ENCODE data around the gene DDRGK1.
"Not testable (repeated sequence)": the region's sequence is repeated elsewhere in the genome, so short reads cannot be mapped to it uniquely, and the experiment has no call there.

The DDRGK1 gene

GRCh38 chr20:3163099-3164042 is 41.1 kb downstream of the DDRGK1 start:
- no peak for DNase-seq

GRCh38 chr20:3162080-3162611 is 42.3 kb downstream of the DDRGK1 start:
- DNase-seq = no peak

- no peak for DNase-seq
These were observed 43.0 kb downstream of the DDRGK1 start for GRCh38 chr20:3161316-3162079.

GRCh38 chr20:3160418-3160817 is 44.1 kb downstream of the DDRGK1 start:
- DNase-seq = no peak

- no peak for DNase-seq
These were observed 45.5 kb downstream of the DDRGK1 start for GRCh38 chr20:3158968-3159431.

GRCh38 chr20:3157817-3158216 is 46.7 kb downstream of the DDRGK1 start:
- DNase-seq = no peak

- no peak for DNase-seq
These were observed 47.5 kb downstream of the DDRGK1 start for GRCh38 chr20:3156811-3157619.

- DNase-seq = not testable (repeated sequence)
These were observed 52.3 kb downstream of the DDRGK1 start for GRCh38 chr20:3152057-3152644.

- no peak for DNase-seq
These were observed 53.6 kb downstream of the DDRGK1 start for GRCh38 chr20:3150908-3151307.

- no peak for DNase-seq
These were observed 57.6 kb downstream of the DDRGK1 start for GRCh38 chr20:3146732-3147341.

- no peak for DNase-seq
These were observed 62.7 kb downstream of the DDRGK1 start for GRCh38 chr20:3141757-3142156.

Data from activated CD4-positive, alpha-beta T cell treated with anti-CD3 and anti-CD28 coated beads for 1 hour (primary cell).